Activated T-cell treated with anti-CD3 and anti-CD28 coated beads for 4 hours (primary cell): ENCODE data around the gene CD9.
"Not testable (repeated sequence)": the region's sequence is repeated elsewhere in the genome, so short reads cannot be mapped to it uniquely, and the experiment has no call there.

ENCODE experiments used
- DNase-seq: peaks from one replicate; pipeline ENCODE4 v3.0.0-alpha.2; 2020

Gene CD9

GRCh38 chr12:6199531-6200255 is 507 bp upstream of the CD9 start:
- DNase-seq: no peak

- no peak for DNase-seq
Measured at GRCh38 chr12:6201213-6201608, 1.0 kb downstream of the CD9 start.

- DNase-seq: no peak
Measured at GRCh38 chr12:6201826-6202225, 1.6 kb downstream of the CD9 start.

DNA sequence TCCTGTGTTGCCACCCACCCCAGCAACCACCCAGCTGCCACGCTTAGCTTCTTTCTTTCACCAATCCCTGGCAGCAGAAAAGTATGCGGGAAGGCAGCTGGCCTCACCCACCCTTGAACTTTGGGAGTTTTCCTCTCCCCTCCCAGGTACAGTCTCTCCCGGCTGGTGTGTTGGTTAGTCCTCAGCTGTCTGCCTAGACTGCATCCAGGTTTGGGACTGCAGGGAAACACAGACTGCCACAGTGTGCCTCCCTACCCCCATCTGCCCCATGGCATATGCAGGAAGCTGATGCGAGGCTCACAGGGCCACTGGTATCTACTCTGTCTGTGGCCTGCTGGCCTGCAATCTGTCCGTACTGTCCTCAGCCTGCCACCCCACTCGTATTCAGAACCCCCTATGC is 2.1 kb downstream of the CD9 start:
- DNase-seq: no peak

DNA sequence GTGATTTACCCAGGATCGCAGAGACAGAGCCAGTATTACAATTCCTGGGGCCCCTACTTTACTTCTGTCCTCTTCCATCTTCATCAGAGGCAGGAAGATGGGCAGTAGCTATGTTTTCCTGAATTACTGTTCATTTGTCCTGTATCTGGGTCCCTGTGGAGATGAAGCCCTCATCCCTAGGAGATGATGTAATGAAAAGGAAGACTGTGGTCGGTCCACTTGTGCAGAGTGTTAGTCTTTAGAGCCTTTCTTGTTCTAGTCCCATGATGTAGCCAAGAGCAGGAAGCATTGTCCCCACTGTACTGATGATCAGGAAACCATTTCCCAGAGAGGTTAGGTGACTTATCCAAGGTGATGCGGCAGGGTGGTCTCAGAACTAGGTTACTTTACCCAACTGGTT is 2.6 kb downstream of the CD9 start:
- no peak for DNase-seq

DNA sequence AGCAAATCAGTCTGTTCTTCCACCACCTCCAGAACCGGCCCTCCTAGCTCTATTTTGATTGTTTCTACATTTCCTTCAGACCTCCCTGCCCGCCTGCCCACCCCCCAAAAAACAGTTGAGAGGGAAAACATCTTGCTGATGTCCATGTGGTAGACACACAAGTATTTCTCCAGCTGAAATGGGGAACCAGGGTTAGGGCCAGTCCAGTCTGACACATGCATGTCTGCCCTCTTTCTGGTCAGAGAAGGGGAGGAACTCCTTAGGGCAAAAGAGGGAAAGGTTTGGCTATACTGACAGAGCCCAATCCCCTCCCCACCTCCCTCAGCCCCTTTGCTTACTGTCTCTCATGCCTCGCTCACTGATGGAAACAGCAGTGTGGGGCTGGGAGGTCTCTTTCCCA is 3.4 kb downstream of the CD9 start:
- DNase-seq: no peak

DNA sequence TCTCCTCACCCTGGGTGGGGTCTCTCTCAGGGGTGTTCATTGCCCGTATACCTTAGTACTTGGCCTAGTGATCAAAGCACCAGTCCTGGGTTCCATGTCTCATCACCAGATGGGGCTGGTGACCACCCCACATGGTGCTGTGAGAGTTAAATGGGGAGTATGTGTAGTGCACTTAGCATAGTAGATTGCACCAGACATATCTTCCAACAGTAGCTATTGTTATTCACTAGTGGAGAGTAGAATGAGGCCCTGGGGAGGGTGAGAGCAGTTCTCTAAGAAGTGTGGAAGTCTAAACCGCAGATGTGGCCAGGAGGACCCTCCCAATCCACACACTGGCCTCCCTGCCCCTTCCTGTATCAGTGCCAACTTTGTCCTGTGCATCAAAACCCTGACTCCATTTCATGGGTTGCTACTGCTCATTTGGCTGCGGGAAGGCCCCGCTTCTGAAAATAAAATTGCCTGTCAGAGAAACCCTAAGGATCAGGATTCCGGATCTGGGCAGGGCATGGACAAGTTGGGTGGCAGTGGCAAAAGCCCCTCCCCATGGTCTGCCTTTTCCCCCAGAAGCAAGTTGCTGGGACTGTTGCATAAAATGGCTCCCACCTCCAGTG is 4.4 kb downstream of the CD9 start:
- DNase-seq: no peak

GRCh38 chr12:6205144-6205539 is 4.9 kb downstream of the CD9 start:
- no peak for DNase-seq

DNA sequence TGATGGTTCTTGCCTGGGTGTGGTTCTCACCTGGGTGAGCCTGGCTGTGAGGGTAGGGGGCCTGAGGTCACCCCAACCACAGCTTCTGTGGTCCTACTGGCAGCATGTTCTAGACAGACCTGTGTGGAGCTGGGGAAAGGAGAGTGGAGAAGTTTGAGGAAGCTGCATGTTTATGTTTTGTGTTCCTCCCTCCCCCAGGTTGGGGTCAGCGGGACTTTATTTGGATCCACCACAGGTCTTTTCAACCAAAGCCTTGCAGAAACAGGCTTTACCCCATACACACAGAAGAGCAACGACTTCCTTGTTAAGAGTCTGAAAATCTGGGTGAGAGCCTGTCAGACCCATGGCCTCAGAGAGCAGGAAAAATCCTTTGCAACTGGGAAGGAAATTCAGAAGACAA is 5.6 kb downstream of the CD9 start:
- no peak for DNase-seq

- no peak for DNase-seq
Measured at GRCh38 chr12:6206327-6206726, 6.1 kb downstream of the CD9 start.

GRCh38 chr12:6207259-6207925 is 7.2 kb downstream of the CD9 start:
- no peak for DNase-seq

- no peak for DNase-seq
Measured at GRCh38 chr12:6208130-6208529, 7.9 kb downstream of the CD9 start.

- not testable (repeated sequence) for DNase-seq
Measured at GRCh38 chr12:6209428-6209827, 9.2 kb downstream of the CD9 start.

DNA sequence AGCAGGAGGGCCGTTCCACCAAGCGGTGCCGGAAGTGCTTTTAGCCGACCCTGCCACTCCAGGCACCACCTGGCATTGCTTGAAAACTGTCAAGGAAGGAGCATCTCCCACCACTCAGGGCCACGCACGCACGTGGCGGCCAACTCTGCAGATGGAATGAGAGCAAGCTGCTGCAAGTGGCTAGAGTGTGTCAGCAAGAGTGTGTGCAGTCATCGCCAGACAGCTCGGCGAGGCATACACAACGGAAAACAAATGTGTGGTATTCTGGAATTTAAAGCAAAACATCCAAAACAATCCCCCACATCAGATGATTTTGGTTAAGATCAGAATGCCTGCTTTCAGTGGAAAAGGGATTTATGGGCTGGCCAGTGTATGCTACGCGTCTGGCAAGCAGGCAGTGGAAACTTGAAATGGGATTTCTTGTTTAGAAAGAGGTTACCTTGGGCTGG is 11.2 kb downstream of the CD9 start:
- no peak for DNase-seq

- DNase-seq: no peak
Measured at GRCh38 chr12:6212086-6212485, 11.9 kb downstream of the CD9 start.

- no peak for DNase-seq
Measured at GRCh38 chr12:6213969-6214368, 13.8 kb downstream of the CD9 start.

DNA sequence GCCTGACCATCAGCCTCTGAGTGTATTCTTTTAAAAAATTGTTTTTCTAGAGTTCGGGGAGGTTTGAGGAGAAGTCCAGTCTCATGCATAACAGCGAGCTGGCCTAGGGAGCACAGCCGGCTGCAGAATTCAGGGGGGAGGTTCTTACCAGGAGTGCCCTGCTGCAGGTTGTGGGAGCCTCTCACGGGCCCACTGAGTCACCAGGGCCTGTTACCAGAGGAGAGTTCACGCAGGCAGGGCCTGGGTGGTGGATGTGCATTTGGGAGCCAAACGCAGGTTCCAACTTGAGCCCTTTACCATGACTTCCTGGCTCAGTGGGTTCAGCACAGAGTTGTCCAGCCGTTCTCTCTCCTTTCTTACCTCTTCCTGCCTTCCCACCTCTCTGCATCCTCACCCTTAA is 14.4 kb downstream of the CD9 start:
- DNase-seq: no peak

GRCh38 chr12:6215120-6215807 is 15.1 kb downstream of the CD9 start:
- no peak for DNase-seq

DNA sequence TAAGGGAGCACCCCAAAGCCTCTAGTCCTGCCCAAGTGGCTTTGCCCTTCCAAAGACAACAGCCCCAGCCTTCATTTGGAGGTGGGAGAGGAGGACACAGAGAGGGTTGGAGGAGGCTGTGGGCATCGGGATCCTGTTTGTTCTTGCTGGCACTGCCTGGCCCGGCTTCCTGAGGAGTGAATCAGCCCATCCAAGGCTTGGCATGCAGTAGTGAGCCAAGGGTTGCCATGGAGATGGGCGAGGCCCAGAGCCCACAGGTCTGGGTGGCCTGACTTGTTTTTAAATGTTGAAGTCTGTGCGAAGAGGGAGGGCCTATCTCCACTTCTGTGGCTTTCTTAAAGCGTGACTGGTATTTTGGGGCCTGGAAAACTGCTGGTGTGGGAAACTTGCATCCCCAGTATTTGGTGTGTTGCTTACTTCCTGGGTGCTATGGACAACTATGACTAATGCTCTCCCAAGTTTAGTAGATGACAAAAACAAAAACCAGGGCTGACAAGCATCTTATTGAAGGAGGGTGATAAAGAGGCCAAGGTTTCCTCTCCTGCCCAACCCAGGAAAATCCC is 15.8 kb downstream of the CD9 start:
- DNase-seq: no peak

GRCh38 chr12:6216581-6216980 is 16.4 kb downstream of the CD9 start:
- no peak for DNase-seq

- no peak for DNase-seq
Measured at GRCh38 chr12:6218347-6218925, 18.2 kb downstream of the CD9 start.

GRCh38 chr12:6219980-6220379 is 19.8 kb downstream of the CD9 start:
- DNase-seq: no peak

- DNase-seq: no peak
Measured at GRCh38 chr12:6221146-6221545, 20.9 kb downstream of the CD9 start.
